ENCODE measurements around the gene LOXL3.
A peak's percentile ranks its signal among the peaks of the same experiment; 100 is the strongest.

Gene LOXL3

GRCh38 chr2:74551530-74551929, 2.2 kb downstream of the LOXL3 start:
- DNase-seq (ENCODE audit: extremely low read depth, low read depth) = no peak
- peak overlapping the region; percentile 73 for H3K4me3 ChIP-seq (replicated peaks; ENCODE audit: low read depth, low read length)
- TF ChIP-seq, protein P1, sequence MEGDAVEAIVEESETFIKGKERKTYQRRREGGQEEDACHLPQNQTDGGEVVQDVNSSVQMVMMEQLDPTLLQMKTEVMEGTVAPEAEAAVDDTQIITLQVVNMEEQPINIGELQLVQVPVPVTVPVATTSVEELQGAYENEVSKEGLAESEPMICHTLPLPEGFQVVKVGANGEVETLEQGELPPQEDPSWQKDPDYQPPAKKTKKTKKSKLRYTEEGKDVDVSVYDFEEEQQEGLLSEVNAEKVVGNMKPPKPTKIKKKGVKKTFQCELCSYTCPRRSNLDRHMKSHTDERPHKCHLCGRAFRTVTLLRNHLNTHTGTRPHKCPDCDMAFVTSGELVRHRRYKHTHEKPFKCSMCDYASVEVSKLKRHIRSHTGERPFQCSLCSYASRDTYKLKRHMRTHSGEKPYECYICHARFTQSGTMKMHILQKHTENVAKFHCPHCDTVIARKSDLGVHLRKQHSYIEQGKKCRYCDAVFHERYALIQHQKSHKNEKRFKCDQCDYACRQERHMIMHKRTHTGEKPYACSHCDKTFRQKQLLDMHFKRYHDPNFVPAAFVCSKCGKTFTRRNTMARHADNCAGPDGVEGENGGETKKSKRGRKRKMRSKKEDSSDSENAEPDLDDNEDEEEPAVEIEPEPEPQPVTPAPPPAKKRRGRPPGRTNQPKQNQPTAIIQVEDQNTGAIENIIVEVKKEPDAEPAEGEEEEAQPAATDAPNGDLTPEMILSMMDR (IDR thresholded peaks at IDR 0.05; ENCODE audit: low read depth, low read length, missing control alignments) = no peak

GRCh38 chr2:74550231-74550630, 3.5 kb downstream of the LOXL3 start:
- TF ChIP-seq, protein P1 (IDR thresholded peaks at IDR 0.05; ENCODE audit: low read depth, low read length, missing control alignments) = no peak
- peak overlapping the region; percentile 58 for H3K4me3 ChIP-seq (replicated peaks; ENCODE audit: low read depth, low read length)
- no peak for DNase-seq (ENCODE audit: extremely low read depth, low read depth)

GRCh38 chr2:74548900-74549826, 4.6 kb downstream of the LOXL3 start:
- TF ChIP-seq, protein P1 (IDR thresholded peaks at IDR 0.05; ENCODE audit: low read depth, low read length, missing control alignments) = no peak
- DNase-seq (ENCODE audit: extremely low read depth, low read depth) = no peak
- H3K4me3 ChIP-seq (replicated peaks; ENCODE audit: low read depth, low read length) = peak overlapping the region; percentile 58

DNA sequence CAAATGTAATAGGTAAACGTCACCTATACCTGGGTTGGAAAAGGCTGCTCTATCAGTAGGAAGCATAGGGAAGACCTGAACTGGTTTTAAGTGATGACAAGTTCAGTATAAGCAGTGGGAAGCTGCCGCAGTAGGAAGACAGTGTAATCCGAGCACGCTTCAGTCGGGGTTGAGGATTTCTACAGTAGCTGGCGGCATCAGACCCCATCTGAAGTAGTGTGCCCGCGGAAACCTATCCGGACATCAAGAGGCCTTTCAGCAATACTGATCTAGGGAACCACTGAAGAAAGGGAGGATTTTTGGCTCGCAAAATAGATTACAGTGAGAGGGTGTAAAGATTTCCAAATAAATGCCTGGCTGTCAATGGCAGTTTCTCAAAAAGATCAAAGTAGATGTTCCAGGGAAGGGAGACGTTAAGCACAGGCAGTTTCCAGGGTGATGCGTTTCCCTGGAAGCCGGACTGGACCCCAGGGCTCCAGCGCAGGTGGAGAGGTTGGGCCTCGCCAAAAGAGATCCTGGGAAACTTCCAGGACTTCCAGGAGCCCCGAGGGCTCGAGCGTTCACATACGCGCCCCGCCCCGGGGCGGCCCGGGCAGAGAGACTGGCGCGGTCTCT, 5.3 kb downstream of the LOXL3 start:
- DNase-seq (ENCODE audit: extremely low read depth, low read depth) = no peak
- peak overlapping the region; percentile 58 for H3K4me3 ChIP-seq (replicated peaks; ENCODE audit: low read depth, low read length)
- TF ChIP-seq, protein P1 (IDR thresholded peaks at IDR 0.05; ENCODE audit: low read depth, low read length, missing control alignments) = no peak

DNA sequence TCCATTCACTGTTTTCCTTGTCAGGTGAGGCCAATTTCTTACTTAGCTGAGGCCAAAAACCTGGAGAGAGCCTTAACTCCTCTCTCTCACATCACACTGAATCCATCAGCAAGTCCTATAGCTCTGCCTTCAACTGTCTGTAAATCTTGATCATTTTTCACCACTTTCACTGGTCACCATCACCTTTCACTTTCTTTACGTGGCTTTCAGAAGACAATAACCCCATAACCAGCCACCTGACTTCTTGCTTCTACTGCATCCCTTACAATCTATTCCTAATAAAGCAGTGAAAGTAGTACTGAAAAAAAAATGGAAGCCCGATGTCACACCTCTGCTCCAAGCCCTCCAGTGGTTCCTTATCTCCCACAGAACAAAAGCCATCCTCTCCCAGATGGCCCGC, 7.7 kb downstream of the LOXL3 start:
- DNase-seq (ENCODE audit: extremely low read depth, low read depth) = no peak
- no peak overlapping the region for H3K4me3 ChIP-seq (replicated peaks; ENCODE audit: low read depth, low read length)

GRCh38 chr2:74544634-74545033, 9.1 kb downstream of the LOXL3 start:
- TF ChIP-seq, protein P1 (IDR thresholded peaks at IDR 0.05; ENCODE audit: low read depth, low read length, missing control alignments) = peak; percentile 6
- no peak for DNase-seq (ENCODE audit: extremely low read depth, low read depth)

More for the DNA sequence above, 7.7 kb downstream of the LOXL3 start:
- TF ChIP-seq, protein P1 (IDR thresholded peaks at IDR 0.05; ENCODE audit: low read depth, low read length, missing control alignments) = no peak

More at GRCh38 chr2:74544634-74545033, 9.1 kb downstream of the LOXL3 start:
- H3K4me3 ChIP-seq (replicated peaks; ENCODE audit: low read depth, low read length) = no peak overlapping the region

Data from HFF-Myc (cell line).